PC-3 (cell line): ENCODE measurements around the gene C22orf15. TPM values are rescaled to one million over a fixed set of nuclear protein-coding genes. Genes with fewer than 3 reads are reported as not detected.

Experiments
- ATAC-seq: fragments of 200-7000 bp; cut with Tn5 transposase; 2 replicates; pipeline ENCODE4 v1.9.1; 2020; ENCODE audit warnings: mild to moderate bottlenecking, moderate library complexity
- BruUV-seq: library from RNA; stranded (reverse); fragments of 400-500 nt; replicated peaks from 2 replicates; lab custom pipeline; 2021; lab: Mats Ljungman, UMichigan
- CTCF ChIA-PET: fragments of 300-600 bp; sonication (Branson Sonifier 250); formaldehyde crosslinking; loops from one replicate; lab custom pipeline; 2022; ENCODE audit warnings: antibody characterized with exemption; lab: Charles Lee
- POLR2A ChIA-PET: fragments of 300-600 bp; sonication (Branson Sonifier 250); formaldehyde crosslinking; loops from one replicate; lab custom pipeline; 2022; ENCODE audit warnings: antibody characterized with exemption; ENCODE audit not compliant: unreplicated experiment; lab: Charles Lee
- DNase-seq: peaks from one replicate; pipeline ENCODE4 v3.0.0-alpha.2; 2015
- H2AFZ ChIP-seq: fragments of 300-600 bp; sonication (generic); 2 replicates; pipeline ENCODE4 v1.6.0; 2016; ENCODE audit warnings: antibody characterized with exemption, low read length
- H3F3A ChIP-seq: fragments of 300-600 bp; sonication (generic); one replicate; pipeline ENCODE4 v1.6.0; 2017; ENCODE audit warnings: antibody characterized with exemption, low read length, control low read depth, mild to moderate bottlenecking; ENCODE audit not compliant: unreplicated experiment
- H3K27ac ChIP-seq: fragments of 300-600 bp; sonication (generic); 2 replicates; pipeline ENCODE4 v1.5.1; 2016; ENCODE audit warnings: mild to moderate bottlenecking, low read length
- H3K27me3 ChIP-seq: fragments of 300-600 bp; sonication (generic); 2 replicates; pipeline ENCODE4 v1.6.1; 2016; ENCODE audit warnings: low read length, mixed read lengths
- H3K36me3 ChIP-seq: fragments of 300-600 bp; sonication (generic); 2 replicates; pipeline ENCODE4 v1.6.1; 2016; ENCODE audit warnings: low read depth, mixed run types, low read length, mixed read lengths
- H3K4me1 ChIP-seq: fragments of 300-600 bp; sonication (generic); 2 replicates; pipeline ENCODE4 v1.5.1; 2016; ENCODE audit warnings: low read length; ENCODE audit not compliant: insufficient read depth
- H3K4me2 ChIP-seq: fragments of 300-600 bp; sonication (generic); 2 replicates; pipeline ENCODE4 v1.6.0; 2016; ENCODE audit warnings: low read length
- H3K4me3 ChIP-seq: fragments of 300-600 bp; sonication (generic); 2 replicates; pipeline ENCODE4 v1.5.1; 2016; ENCODE audit warnings: mild to moderate bottlenecking, low read length, mixed read lengths
- H3K79me2 ChIP-seq: fragments of 300-600 bp; sonication (generic); 2 replicates; pipeline ENCODE4 v1.6.1; 2017; ENCODE audit warnings: low read length, mixed read lengths
- H3K9ac ChIP-seq: fragments of 300-600 bp; sonication (generic); 2 replicates; pipeline ENCODE4 v1.6.0; 2016; ENCODE audit warnings: mild to moderate bottlenecking, low read length
- H3K9me2 ChIP-seq: fragments of 300-600 bp; sonication (generic); replicated peaks from 2 replicates; pipeline ENCODE4 v1.6.1; 2016; ENCODE audit warnings: mixed run types, low read length, mixed read lengths
- H3K9me3 ChIP-seq: fragments of 300-600 bp; sonication (generic); 2 replicates; pipeline ENCODE4 v1.6.1; 2016; ENCODE audit warnings: low read length, mixed read lengths
- H4K20me1 ChIP-seq: fragments of 300-600 bp; sonication (generic); 2 replicates; pipeline ENCODE4 v1.6.1; 2016; ENCODE audit warnings: low read length, mixed read lengths
- CTCF ChIP-seq: fragments of 300-600 bp; sonication (generic); conservative IDR thresholded peaks from 2 replicates; pipeline ENCODE4 v1.5.1; 2017; ENCODE audit warnings: antibody characterized with exemption, low read depth, mild to moderate bottlenecking, low read length
- EZH2 ChIP-seq: fragments of 300-600 bp; sonication (generic); IDR thresholded peaks from one replicate; pipeline ENCODE4 v1.6.1; 2017; ENCODE audit warnings: antibody characterized with exemption, mild to moderate bottlenecking, low read length; ENCODE audit not compliant: unreplicated experiment
- EZH2phosphoT487 ChIP-seq: fragments of 300-600 bp; sonication (generic); IDR thresholded peaks from 2 replicates; pipeline ENCODE4 v1.6.1; 2018; ENCODE audit warnings: mild to moderate bottlenecking, antibody characterized with exemption, low read length, borderline replicate concordance
- intact Hi-C: fragments of 100-400 bp; cut with micrococcal nuclease; formaldehyde crosslinking; loops from 2 replicates; pipeline ENCODE4 v1.9.0; 2023
- total RNA-seq: library from RNA; depleted of rRNA; stranded (reverse); fragments of >200 nt; gene quantifications from 2 replicates; pipeline ENCODE4 v1.2.3, GENCODE V29; 2014

C22orf15 gene
- total RNA-seq, 1 experiment from 2014 or later, result not detected

GRCh38 chr22:23760056-23760455, 2.7 kb upstream of the C22orf15 start:
- POLR2A ChIA-PET, result no interaction called here
- BruUV-seq, result no TSS peak
- no peak overlapping the region for H3K27ac ChIP-seq
- peaks cover 2% of the 10 kb centered on the region; the same call in 1 of the 2 replicates for H3K36me3 ChIP-seq
- DNase-seq (no peak), ATAC-seq (no peak)
- no peak overlapping the region for H2AFZ ChIP-seq
- H3K79me2 ChIP-seq, result no peaks in the 10 kb centered on the region
- no peaks in the 10 kb centered on the region for H3K4me1 ChIP-seq
- intact Hi-C loops, result no loop called here
- H3K4me3 ChIP-seq, result no peak overlapping the region
- TF ChIP-seq CTCF, result no peak
- no peak for TF ChIP-seq EZH2phosphoT487
- TF ChIP-seq EZH2, result no peak
- no peaks in the 10 kb centered on the region for H3K9me3 ChIP-seq
- H3F3A ChIP-seq, result no peaks in the 10 kb centered on the region
- no peaks in the 10 kb centered on the region for H3K9me2 ChIP-seq
- no peak overlapping the region for H3K9ac ChIP-seq
- H4K20me1 ChIP-seq, result no peaks in the 10 kb centered on the region
- no peak overlapping the region for H3K4me2 ChIP-seq
- no peaks in the 10 kb centered on the region for H3K27me3 ChIP-seq
- CTCF ChIA-PET, result no interaction called here

- no peaks in the 10 kb centered on the region for H3K9me2 ChIP-seq
- no peak overlapping the region for H3K4me3 ChIP-seq
- H3K9ac ChIP-seq, result no peak overlapping the region
- H3K27me3 ChIP-seq, result no peaks in the 10 kb centered on the region
- peaks cover 5% of the 10 kb centered on the region; the same call in 1 of the 2 replicates for H3K36me3 ChIP-seq
- ChIA-PET CTCF (no interaction called here), POLR2A (interaction anchor here (0.6 kb wide), 1 partner anchor 13 kb away, joined by 3 read pairs; the partner anchor contains the start of gene ZNF70)
- BruUV-seq, result no TSS peak
- no peak overlapping the region for H3K4me2 ChIP-seq
- no peak overlapping the region for H2AFZ ChIP-seq
- no peaks in the 10 kb centered on the region for H4K20me1 ChIP-seq
- intact Hi-C loops, result no loop called here
- peaks cover 22% of the 10 kb centered on the region for H3K79me2 ChIP-seq
- ATAC-seq (no peak), DNase-seq (no peak)
- H3K9me3 ChIP-seq, result no peaks in the 10 kb centered on the region
- no peak overlapping the region for H3K27ac ChIP-seq
- TF ChIP-seq EZH2, result no peak
- TF ChIP-seq CTCF, result no peak
- no peak for TF ChIP-seq EZH2phosphoT487
- no peaks in the 10 kb centered on the region for H3F3A ChIP-seq
- H3K4me1 ChIP-seq, result peaks cover 4% of the 10 kb centered on the region; the same call in 1 of the 2 replicates
Measured at GRCh38 chr22:23763579-23763945, 772 bp downstream of the C22orf15 start.

GRCh38 chr22:23763954-23764353, 1.2 kb downstream of the C22orf15 start:
- H2AFZ ChIP-seq, result no peak overlapping the region
- no peaks in the 10 kb centered on the region for H4K20me1 ChIP-seq
- H3K4me1 ChIP-seq, result peaks cover 4% of the 10 kb centered on the region; the same call in 1 of the 2 replicates
- BruUV-seq, result no TSS peak
- no peaks in the 10 kb centered on the region for H3K9me2 ChIP-seq
- intact Hi-C loops, result no loop called here
- no peaks in the 10 kb centered on the region for H3K9me3 ChIP-seq
- CTCF ChIA-PET, result no interaction called here
- no peak for ATAC-seq
- TF ChIP-seq EZH2 (no peak), CTCF (no peak), EZH2phosphoT487 (no peak)
- no peak overlapping the region for H3K9ac ChIP-seq
- H3K27ac ChIP-seq, result no peak overlapping the region
- no peaks in the 10 kb centered on the region for H3K27me3 ChIP-seq
- peaks cover 22% of the 10 kb centered on the region for H3K79me2 ChIP-seq
- H3K4me3 ChIP-seq, result no peak overlapping the region
- H3K36me3 ChIP-seq, result peaks cover 5% of the 10 kb centered on the region; the same call in 1 of the 2 replicates
- POLR2A ChIA-PET, result no interaction called here
- no peaks in the 10 kb centered on the region for H3F3A ChIP-seq
- no peak for DNase-seq
- H3K4me2 ChIP-seq, result no peak overlapping the region
